ENCODE measurements around the gene AGTRAP.

Gene AGTRAP

DNA sequence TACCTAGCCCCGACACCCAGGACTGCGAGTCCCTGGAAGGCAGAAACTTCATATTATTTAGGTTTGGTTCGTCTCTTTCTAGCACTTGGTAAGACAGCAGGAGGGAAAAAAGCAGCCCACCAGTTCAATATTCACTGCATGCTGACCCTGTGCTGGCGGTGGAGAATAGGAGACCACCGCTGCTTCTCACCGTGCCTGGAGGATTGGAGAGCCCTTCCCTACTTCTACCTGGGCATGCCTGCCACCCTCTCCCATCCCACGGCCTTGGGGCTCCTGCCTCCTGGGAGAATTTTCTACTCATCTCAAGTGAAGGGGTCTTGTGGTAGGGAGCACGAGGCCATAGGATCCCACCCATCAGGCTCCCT lies 64.4 kb downstream of the AGTRAP start:
- no peak for DNase-seq (ENCODE audit: low read depth)

Measured in HS-5 (cell line).